Liver (tissue), 9 donors: ENCODE measurements around the gene BCAS1. TPM values are rescaled to one million over a fixed set of nuclear protein-coding genes. Genes with fewer than 3 reads are reported as not detected.

Experiments
- DNase-seq: peaks from one replicate; pipeline ENCODE4 v3.0.0-alpha.2; 2017; ENCODE audit warnings: low spot score
- H3K27ac ChIP-seq, 2 donors: one replicate each; pipeline ENCODE4 v1.7.0; 2013; ENCODE audit warnings: inconsistent platforms in 2 of 2, low read length in 2 of 2, control low read depth in 1 of 2, low read depth in 1 of 2, mild to moderate bottlenecking in 1 of 2
- H3K27me3 ChIP-seq, 4 donors: one replicate each; pipeline versions ENCODE4 v1.6.1 to v1.7.0; 2013; ENCODE audit warnings: low read length in 3 of 4, inconsistent platforms in 1 of 4, mild to moderate bottlenecking in 1 of 4, moderate library complexity in 1 of 4; ENCODE audit not compliant: control insufficient read depth in 4 of 4, insufficient read depth in 4 of 4
- H3K36me3 ChIP-seq, 4 donors: one replicate each; pipeline versions ENCODE4 v1.6.1 to v1.7.0; 2013; ENCODE audit warnings: low read length in 3 of 4, mild to moderate bottlenecking in 3 of 4, low read depth in 1 of 4, moderate library complexity in 1 of 4; ENCODE audit not compliant: control insufficient read depth in 4 of 4, insufficient read depth in 3 of 4
- H3K4me1 ChIP-seq, 4 donors: one replicate each; pipeline versions ENCODE4 v1.6.1 to v1.7.0; 2013; ENCODE audit warnings: low read length in 3 of 4, mild to moderate bottlenecking in 3 of 4, moderate library complexity in 1 of 4; ENCODE audit not compliant: control insufficient read depth in 4 of 4, insufficient read depth in 4 of 4
- H3K4me3 ChIP-seq, 3 donors: one replicate each; pipeline versions ENCODE4 v1.6.1 to v1.7.0; 2013; ENCODE audit warnings: low read length in 3 of 3, control low read depth in 1 of 3, low read depth in 1 of 3, mild to moderate bottlenecking in 1 of 3
- H3K9ac ChIP-seq, 2 donors: one replicate each; pipeline ENCODE4 v1.7.0; 2013; ENCODE audit warnings: low read length in 2 of 2, mild to moderate bottlenecking in 2 of 2, moderate library complexity in 2 of 2, control low read depth in 1 of 2, low read depth in 1 of 2
- H3K9me3 ChIP-seq, 4 donors: one replicate each; pipeline versions ENCODE4 v1.6.1 to v1.7.0; 2013; ENCODE audit warnings: low read length in 3 of 4; ENCODE audit not compliant: control insufficient read depth in 4 of 4
- ATF3 ChIP-seq: IDR thresholded peaks from 2 replicates; pipeline ENCODE4 v1.6.1; 2016; ENCODE audit warnings: antibody characterized with exemption
- EGR1 ChIP-seq, 2 donors: IDR thresholded peaks; 2 replicates each; pipeline ENCODE4 v1.6.1; 2016 to 2018; ENCODE audit warnings: antibody characterized with exemption in 2 of 2, low read depth in 2 of 2
- FOXA1 ChIP-seq: IDR thresholded peaks from 2 replicates; pipeline ENCODE4 v1.6.1; 2016; ENCODE audit warnings: antibody characterized with exemption
- GABPA ChIP-seq, 2 donors: IDR thresholded peaks in 1 of 2; conservative IDR thresholded peaks in 1 of 2; 2 replicates each; pipeline ENCODE4 v1.6.1; 2016; ENCODE audit warnings: antibody characterized with exemption in 2 of 2, mild to moderate bottlenecking in 1 of 2, moderate library complexity in 1 of 2
- HNF4G ChIP-seq: IDR thresholded peaks from 2 replicates; pipeline ENCODE4 v1.6.1; 2016; ENCODE audit warnings: antibody characterized with exemption
- JUND ChIP-seq, 2 donors: IDR thresholded peaks; 2 replicates each; pipeline ENCODE4 v1.6.1; 2016; ENCODE audit warnings: antibody characterized with exemption in 2 of 2
- NR2F2 ChIP-seq: IDR thresholded peaks from 2 replicates; pipeline ENCODE4 v1.6.1; 2016; ENCODE audit warnings: antibody characterized with exemption
- RAD21 ChIP-seq, 2 donors: IDR thresholded peaks; 2 replicates each; pipeline ENCODE4 v1.6.1; 2016; ENCODE audit warnings: antibody characterized with exemption in 2 of 2, mild to moderate bottlenecking in 2 of 2
- REST ChIP-seq: IDR thresholded peaks from 2 replicates; pipeline ENCODE4 v1.6.1; 2016; ENCODE audit warnings: antibody characterized with exemption, mild to moderate bottlenecking
- SP1 ChIP-seq: IDR thresholded peaks from 2 replicates; pipeline ENCODE4 v1.6.1; 2018; ENCODE audit warnings: antibody characterized with exemption, mild to moderate bottlenecking
- TAF1 ChIP-seq: conservative IDR thresholded peaks from 2 replicates; pipeline ENCODE4 v1.6.1; 2016; ENCODE audit warnings: antibody characterized with exemption, mild to moderate bottlenecking
- YY1 ChIP-seq: IDR thresholded peaks from 2 replicates; pipeline ENCODE4 v1.6.1; 2016; ENCODE audit warnings: antibody characterized with exemption, mild to moderate bottlenecking
- ZBTB33 ChIP-seq: IDR thresholded peaks from 2 replicates; pipeline ENCODE4 v1.6.1; 2016; ENCODE audit warnings: antibody characterized with exemption
- WGBS: extraction: QIAGEN DNeasy Blood & Tissue Kit; methylation state at CpG from one replicate; pipeline ENCODE4 v1.1.7; 2013; 5-methylcytosine and 5-hydroxymethylcytosine counted together
- polyA plus RNA-seq, 2 donors: library from polyadenylated mRNA; stranded (reverse) in 1 of 2; unstranded in 1 of 2; fragments of 200-250 nt in 1 of 2; fragments of >200 nt in 1 of 2; fragmentation: Nextera tagmentation in 1 of 2; extraction: Ambion mirVana in 1 of 2; gene quantifications; one replicate each; pipeline versions ENCODE4 v1.2.1 to v1.2.3, GENCODE V29; 2013 to 2015
- total RNA-seq, 2 donors: library from RNA; depleted of rRNA; stranded (reverse); fragments of >200 nt; gene quantifications; one replicate each; pipeline ENCODE4 v1.2.3, GENCODE V29; 2014
- TF ChIP-seq, protein P1 (sequence below): IDR thresholded peaks from 2 replicates; pipeline ENCODE4 v1.6.1; 2016; ENCODE audit warnings: antibody characterized with exemption
- TF ChIP-seq, protein P2 (sequence below): fragments of 150-350 bp; IDR thresholded peaks from 2 replicates; pipeline ENCODE4 v1.5.1; 2017; ENCODE audit warnings: improper control_type of control experiment, low read depth, low read length; ENCODE audit not compliant: missing input control
- donor health status: healthy.
- donor health status: healthy.
- donor health status: healthy.
- donor health status: healthy.
- donor health status: healthy.

Gene BCAS1
- total and polyA plus RNA-seq, 4 donors = under 0.01 to 0.93 (median 0.04) TPM

DNA sequence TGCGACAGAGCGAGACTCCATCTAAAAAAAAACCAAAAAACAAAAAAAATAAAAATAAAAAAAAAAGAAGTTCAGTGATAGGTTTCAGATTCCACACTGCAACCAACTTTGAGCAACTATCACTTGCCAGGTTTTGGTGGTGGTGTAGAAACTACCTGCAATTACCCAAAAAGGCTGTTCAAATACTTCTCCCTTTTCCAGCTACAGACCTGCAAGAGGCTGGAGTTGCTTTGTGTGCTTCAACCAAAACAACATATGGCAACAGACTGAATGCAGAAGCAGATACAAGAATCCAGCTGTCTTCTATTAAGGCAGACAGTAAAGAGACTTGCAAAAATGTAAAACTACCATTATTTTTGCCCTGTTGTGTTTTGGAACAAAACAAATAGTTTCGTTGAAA, 9.3 kb upstream of the BCAS1 start:
- no peak for TF ChIP-seq SP1

GRCh38 chr20:54078296-54078984, 8.0 kb upstream of the BCAS1 start:
- Histone ChIP-seq H3K27me3 (no peaks in the 10 kb centered on the region), H3K27ac (no peak overlapping the region), H3K36me3 (no peaks in the 10 kb centered on the region), H3K9me3 (no peaks in the 10 kb centered on the region), H3K9ac (no peak overlapping the region), H3K4me3 (no peak overlapping the region), H3K4me1 (no peaks in the 10 kb centered on the region)
- WGBS = 66% methylated on average over 7 of the region's 7 CpGs
- DNase-seq = no peak
- no peak for TF ChIP-seq ZBTB33
- no peak for TF ChIP-seq EGR1 (IDR thresholded peaks at IDR 0.05; ENCODE audit: low read depth in 2 of 2)
- no peak for TF ChIP-seq FOXA1
- TF ChIP-seq, protein P1, sequence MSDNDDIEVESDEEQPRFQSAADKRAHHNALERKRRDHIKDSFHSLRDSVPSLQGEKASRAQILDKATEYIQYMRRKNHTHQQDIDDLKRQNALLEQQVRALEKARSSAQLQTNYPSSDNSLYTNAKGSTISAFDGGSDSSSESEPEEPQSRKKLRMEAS = no peak
- no peak for TF ChIP-seq RAD21 (IDR thresholded peaks at IDR 0.05)
- TF ChIP-seq ATF3 = no peak
- TF ChIP-seq HNF4G = no peak

More for the DNA sequence above, 9.3 kb upstream of the BCAS1 start:
- DNase-seq = no peak
- Histone ChIP-seq H3K4me3 (no peak overlapping the region), H3K9me3 (no peaks in the 10 kb centered on the region), H3K9ac (no peak overlapping the region), H3K36me3 (no peaks in the 10 kb centered on the region), H3K27me3 (no peaks in the 10 kb centered on the region), H3K27ac (no peak overlapping the region), H3K4me1 (no peaks in the 10 kb centered on the region)
- WGBS = 74% methylated on average over 3 of the region's 3 CpGs

- no peak for DNase-seq
- 93% methylated on average over 3 of the region's 3 CpGs for WGBS
Measured at GRCh38 chr20:54076259-54076658, 5.9 kb upstream of the BCAS1 start.

More at GRCh38 chr20:54076259-54076658, 5.9 kb upstream of the BCAS1 start:
- Histone ChIP-seq H3K36me3 (no peaks in the 10 kb centered on the region), H3K27me3 (no peaks in the 10 kb centered on the region), H3K9ac (no peak overlapping the region), H3K27ac (no peak overlapping the region), H3K9me3 (no peaks in the 10 kb centered on the region), H3K4me3 (no peak overlapping the region), H3K4me1 (no peaks in the 10 kb centered on the region)
- TF ChIP-seq RAD21 (IDR thresholded peaks at IDR 0.05) (no peak), EGR1 (IDR thresholded peaks at IDR 0.05; ENCODE audit: low read depth in 2 of 2) (no peak), TAF1 (no peak), NR2F2 (no peak), GABPA (IDR thresholded peaks at IDR 0.05 in 1 of 2, conservative IDR thresholded peaks at IDR 0.05 in 1 of 2) (no peak), JUND (IDR thresholded peaks at IDR 0.05) (no peak), HNF4G (no peak), YY1 (no peak), SP1 (no peak), REST (no peak)
- TF ChIP-seq, protein P2, sequence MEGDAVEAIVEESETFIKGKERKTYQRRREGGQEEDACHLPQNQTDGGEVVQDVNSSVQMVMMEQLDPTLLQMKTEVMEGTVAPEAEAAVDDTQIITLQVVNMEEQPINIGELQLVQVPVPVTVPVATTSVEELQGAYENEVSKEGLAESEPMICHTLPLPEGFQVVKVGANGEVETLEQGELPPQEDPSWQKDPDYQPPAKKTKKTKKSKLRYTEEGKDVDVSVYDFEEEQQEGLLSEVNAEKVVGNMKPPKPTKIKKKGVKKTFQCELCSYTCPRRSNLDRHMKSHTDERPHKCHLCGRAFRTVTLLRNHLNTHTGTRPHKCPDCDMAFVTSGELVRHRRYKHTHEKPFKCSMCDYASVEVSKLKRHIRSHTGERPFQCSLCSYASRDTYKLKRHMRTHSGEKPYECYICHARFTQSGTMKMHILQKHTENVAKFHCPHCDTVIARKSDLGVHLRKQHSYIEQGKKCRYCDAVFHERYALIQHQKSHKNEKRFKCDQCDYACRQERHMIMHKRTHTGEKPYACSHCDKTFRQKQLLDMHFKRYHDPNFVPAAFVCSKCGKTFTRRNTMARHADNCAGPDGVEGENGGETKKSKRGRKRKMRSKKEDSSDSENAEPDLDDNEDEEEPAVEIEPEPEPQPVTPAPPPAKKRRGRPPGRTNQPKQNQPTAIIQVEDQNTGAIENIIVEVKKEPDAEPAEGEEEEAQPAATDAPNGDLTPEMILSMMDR = no peak
- TF ChIP-seq, protein P1 = no peak
